ENCODE results near the gene CEP63. TPM values are rescaled to one million over a fixed set of nuclear protein-coding genes. Genes with fewer than 3 reads are reported as not detected.

CEP63 gene
- total and polyA plus RNA-seq, 9 donors: 16.6 to 74.1 (median 22.2) TPM

DNA sequence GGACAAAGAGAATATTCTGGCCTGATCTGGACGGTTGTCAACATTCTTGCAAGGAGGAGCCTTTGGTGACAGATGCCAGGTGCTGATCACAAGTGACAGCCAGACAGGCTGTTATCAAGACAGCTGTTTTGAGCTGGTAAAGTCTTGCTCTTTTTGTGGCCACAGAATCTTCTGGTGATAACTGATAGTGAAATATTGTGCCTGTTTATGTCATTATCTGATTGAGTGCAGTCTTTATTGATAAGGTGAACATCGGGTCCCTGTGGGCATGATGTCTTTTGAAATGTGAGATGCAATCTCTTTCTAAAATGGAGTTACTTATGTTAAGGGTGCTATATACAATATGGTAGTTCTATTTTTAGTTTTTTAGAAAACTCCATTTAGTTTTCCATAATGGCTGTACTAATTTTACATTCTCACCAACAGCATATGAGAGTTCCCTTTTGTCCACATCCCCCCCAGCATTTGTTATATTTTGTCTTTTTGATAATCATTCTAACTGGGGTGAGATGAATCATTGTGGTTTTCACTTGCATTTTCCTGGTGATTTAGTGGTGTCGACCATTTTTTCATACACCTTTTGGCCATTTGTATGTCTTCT, 10.7 kb downstream of the CEP63 start:
- H3K36me3 ChIP-seq: no peaks in the 10 kb centered on the region
- intact Hi-C loops (cut with DNase I): no loop called here
- DNase-seq: no peak
- peaks cover 1% of the 10 kb centered on the region for H3K4me1 ChIP-seq (ENCODE audit: insufficient read depth)
- no peak overlapping the region for H3K27ac ChIP-seq
- 75 to 82% (median 77%) methylated on average over 3 of the region's 3 CpGs for WGBS, 3 donors
- H3K4me3 ChIP-seq: no peak overlapping the region
- H3K27me3 ChIP-seq: no peaks in the 10 kb centered on the region
- no peaks in the 10 kb centered on the region for H3K9me3 ChIP-seq
- no peak for TF ChIP-seq POLR2A (IDR thresholded peaks at IDR 0.05)
- TF ChIP-seq EP300 (IDR thresholded peaks at IDR 0.05): no peak
- TF ChIP-seq, protein P1, sequence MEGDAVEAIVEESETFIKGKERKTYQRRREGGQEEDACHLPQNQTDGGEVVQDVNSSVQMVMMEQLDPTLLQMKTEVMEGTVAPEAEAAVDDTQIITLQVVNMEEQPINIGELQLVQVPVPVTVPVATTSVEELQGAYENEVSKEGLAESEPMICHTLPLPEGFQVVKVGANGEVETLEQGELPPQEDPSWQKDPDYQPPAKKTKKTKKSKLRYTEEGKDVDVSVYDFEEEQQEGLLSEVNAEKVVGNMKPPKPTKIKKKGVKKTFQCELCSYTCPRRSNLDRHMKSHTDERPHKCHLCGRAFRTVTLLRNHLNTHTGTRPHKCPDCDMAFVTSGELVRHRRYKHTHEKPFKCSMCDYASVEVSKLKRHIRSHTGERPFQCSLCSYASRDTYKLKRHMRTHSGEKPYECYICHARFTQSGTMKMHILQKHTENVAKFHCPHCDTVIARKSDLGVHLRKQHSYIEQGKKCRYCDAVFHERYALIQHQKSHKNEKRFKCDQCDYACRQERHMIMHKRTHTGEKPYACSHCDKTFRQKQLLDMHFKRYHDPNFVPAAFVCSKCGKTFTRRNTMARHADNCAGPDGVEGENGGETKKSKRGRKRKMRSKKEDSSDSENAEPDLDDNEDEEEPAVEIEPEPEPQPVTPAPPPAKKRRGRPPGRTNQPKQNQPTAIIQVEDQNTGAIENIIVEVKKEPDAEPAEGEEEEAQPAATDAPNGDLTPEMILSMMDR (IDR thresholded peaks at IDR 0.05): no peak

DNA sequence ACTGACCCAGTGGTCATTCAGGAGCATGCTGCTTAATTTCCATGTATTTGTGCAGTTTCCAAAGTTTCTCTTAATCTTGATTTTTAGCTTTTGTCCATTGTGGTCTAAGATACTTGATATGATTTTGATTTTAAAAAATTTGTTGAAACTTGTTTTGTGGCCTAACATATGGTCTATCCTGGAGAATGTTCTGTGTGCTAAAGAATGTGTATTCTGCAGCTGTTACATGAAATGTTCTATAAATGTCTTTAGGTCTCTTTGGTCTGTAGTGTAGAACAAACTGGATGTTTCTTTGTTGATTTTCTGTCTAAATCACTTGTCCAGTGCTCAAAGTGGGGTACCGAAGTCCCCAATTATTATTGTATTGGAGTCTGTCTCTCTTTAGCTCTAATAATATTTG, 17.4 kb downstream of the CEP63 start:
- no peak for DNase-seq
- Histone ChIP-seq H3K27ac (no peak overlapping the region), H3K4me1 (ENCODE audit: insufficient read depth) (no peaks in the 10 kb centered on the region), H3K9me3 (no peaks in the 10 kb centered on the region), H3K36me3 (no peaks in the 10 kb centered on the region), H3K4me3 (no peak overlapping the region), H3K27me3 (no peaks in the 10 kb centered on the region)
- intact Hi-C loops (cut with DNase I): no loop called here
- WGBS, 3 donors: 98 to 100% (median 98%) methylated on average over 1 of the region's 1 CpG
- TF ChIP-seq, protein P1 (IDR thresholded peaks at IDR 0.05): no peak
- TF ChIP-seq EP300 (IDR thresholded peaks at IDR 0.05) (no peak), POLR2A (IDR thresholded peaks at IDR 0.05) (no peak)

DNA sequence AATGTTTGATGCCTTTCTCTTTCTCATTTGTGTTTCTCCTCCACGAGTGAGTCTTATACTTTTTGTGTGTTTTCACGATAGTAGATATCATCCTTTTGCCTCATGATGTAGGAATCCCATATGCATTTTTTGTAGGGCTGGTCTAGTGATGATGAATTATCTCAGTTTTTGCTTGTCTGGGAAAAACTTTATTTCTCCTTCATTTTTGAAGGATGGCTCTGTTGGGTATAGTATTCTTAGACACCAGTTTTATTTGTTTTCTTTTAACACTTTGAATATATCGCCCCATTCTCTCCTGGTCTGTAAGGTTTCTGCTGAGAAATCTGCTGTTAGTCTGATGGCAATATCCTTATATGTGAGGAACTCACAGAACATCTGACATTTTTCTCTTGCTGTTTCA, 18.3 kb downstream of the CEP63 start:
- no peak overlapping the region for H3K27ac ChIP-seq
- H3K4me3 ChIP-seq: no peak overlapping the region
- DNase-seq: no peak
- no peaks in the 10 kb centered on the region for H3K36me3 ChIP-seq
- H3K9me3 ChIP-seq: no peaks in the 10 kb centered on the region
- no peaks in the 10 kb centered on the region for H3K4me1 ChIP-seq (ENCODE audit: insufficient read depth)
- H3K27me3 ChIP-seq: no peaks in the 10 kb centered on the region
- intact Hi-C loops (cut with DNase I): no loop called here
- WGBS, 3 donors: 62 to 90% (median 65%) methylated on average over 3 of the region's 3 CpGs
- no peak for TF ChIP-seq EP300 (IDR thresholded peaks at IDR 0.05)
- TF ChIP-seq POLR2A (IDR thresholded peaks at IDR 0.05): no peak
- TF ChIP-seq, protein P1 (IDR thresholded peaks at IDR 0.05): no peak

DNA sequence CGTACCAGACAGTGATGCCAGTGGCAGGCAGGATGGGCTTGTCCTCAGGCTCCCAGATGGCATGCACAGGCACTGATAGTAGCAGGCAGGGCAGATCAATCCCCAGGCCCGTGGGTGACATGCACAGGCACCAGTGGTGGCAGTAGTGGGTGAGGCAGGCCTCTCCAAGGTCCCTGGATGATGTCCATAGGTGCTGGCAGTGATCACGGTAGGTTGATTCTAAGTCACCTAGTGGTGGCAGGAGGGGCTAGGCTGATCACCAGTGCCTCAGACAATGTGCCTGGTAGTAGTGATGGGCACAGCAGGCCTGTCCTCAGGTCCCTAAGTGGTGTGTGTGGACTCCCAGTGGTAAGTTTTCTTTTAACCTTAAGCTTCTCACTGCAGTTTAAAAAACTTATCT, 19.6 kb downstream of the CEP63 start:
- Histone ChIP-seq H3K27me3 (no peaks in the 10 kb centered on the region), H3K4me1 (ENCODE audit: insufficient read depth) (no peaks in the 10 kb centered on the region), H3K27ac (no peak overlapping the region), H3K36me3 (no peaks in the 10 kb centered on the region), H3K4me3 (no peak overlapping the region), H3K9me3 (no peaks in the 10 kb centered on the region)
- WGBS, 3 donors: 64 to 97% (median 66%) methylated on average over 3 of the region's 3 CpGs
- no peak for DNase-seq
- intact Hi-C loops (cut with DNase I): no loop called here
- TF ChIP-seq POLR2A (IDR thresholded peaks at IDR 0.05): no peak
- TF ChIP-seq EP300 (IDR thresholded peaks at IDR 0.05): no peak
- TF ChIP-seq, protein P1 (IDR thresholded peaks at IDR 0.05): no peak
